Osteocyte (in vitro differentiated cells): Measurements from ENCODE around the gene UPF2. TPM values are rescaled to one million over a fixed set of nuclear protein-coding genes. Genes with fewer than 3 reads are reported as not detected.

Source experiments
- DNase-seq: peaks from one replicate; pipeline ENCODE4 v3.0.0; 2021; ENCODE audit warnings: mixed read lengths; ENCODE audit not compliant: unreplicated experiment; ENCODE audit errors: extremely low spot score
- H3K27ac Mint-ChIP-seq: one replicate; pipeline ENCODE4 v1.8.0; 2021; ENCODE audit warnings: mild to moderate bottlenecking, mixed read lengths; ENCODE audit not compliant: unreplicated experiment
- H3K27me3 Mint-ChIP-seq: one replicate; pipeline ENCODE4 v1.8.0; 2021; ENCODE audit warnings: mixed read lengths; ENCODE audit not compliant: unreplicated experiment
- H3K36me3 Mint-ChIP-seq: one replicate; pipeline ENCODE4 v1.8.0; 2021; ENCODE audit warnings: mixed read lengths; ENCODE audit not compliant: unreplicated experiment
- H3K4me1 Mint-ChIP-seq: one replicate; pipeline ENCODE4 v1.8.0; 2021; ENCODE audit warnings: mixed read lengths; ENCODE audit not compliant: unreplicated experiment
- H3K4me3 Mint-ChIP-seq: one replicate; pipeline ENCODE4 v1.8.0; 2021; ENCODE audit warnings: mild to moderate bottlenecking, moderate library complexity, mixed read lengths; ENCODE audit not compliant: unreplicated experiment
- H3K9me3 Mint-ChIP-seq: one replicate; pipeline ENCODE4 v1.8.0; 2021; ENCODE audit warnings: mixed read lengths; ENCODE audit not compliant: unreplicated experiment
- CTCF ChIP-seq: fragments of 200-600 bp; sonication (generic); IDR thresholded peaks from 2 replicates; pipeline ENCODE4 v1.5.0; 2021; ENCODE audit warnings: antibody characterized with exemption, mild to moderate bottlenecking, moderate library complexity
- total RNA-seq: library from RNA; stranded (reverse); gene quantifications from 2 replicates; pipeline ENCODE4 v1.2.1, GENCODE V29; 2021

Gene UPF2
- total RNA-seq, 1 donor from 2014 or later = 20.5 TPM

- Mint-ChIP-seq H3K4me1 (peaks cover 15% of the 10 kb centered on the region), H3K36me3 (no peaks in the 10 kb centered on the region), H3K9me3 (no peaks in the 10 kb centered on the region), H3K27ac (no peak overlapping the region), H3K27me3 (no peaks in the 10 kb centered on the region), H3K4me3 (no peak overlapping the region)
- no peak for DNase-seq
- no peak for TF ChIP-seq CTCF
Observed at GRCh38 chr10:11881030-11881476, 161.6 kb downstream of the UPF2 start.

GRCh38 chr10:11880151-11881029, 162.2 kb downstream of the UPF2 start:
- Mint-ChIP-seq H3K27ac (peak overlapping the region; percentile 84), H3K27me3 (no peaks in the 10 kb centered on the region), H3K9me3 (no peaks in the 10 kb centered on the region), H3K4me3 (no peak overlapping the region), H3K36me3 (no peaks in the 10 kb centered on the region), H3K4me1 (peaks cover 22% of the 10 kb centered on the region)
- TF ChIP-seq CTCF = no peak
- no peak for DNase-seq

- no peaks in the 10 kb centered on the region for H3K9me3 Mint-ChIP-seq
- DNase-seq = no peak
- peaks cover 31% of the 10 kb centered on the region for H3K4me1 Mint-ChIP-seq
- H3K27ac Mint-ChIP-seq = peak overlapping the region; percentile 84
- no peaks in the 10 kb centered on the region for H3K36me3 Mint-ChIP-seq
- no peak for TF ChIP-seq CTCF
- H3K27me3 Mint-ChIP-seq = no peaks in the 10 kb centered on the region
- no peak overlapping the region for H3K4me3 Mint-ChIP-seq
Observed at GRCh38 chr10:11879387-11880094, 163.1 kb downstream of the UPF2 start.

GRCh38 chr10:11878776-11879175, 163.8 kb downstream of the UPF2 start:
- H3K4me3 Mint-ChIP-seq = no peak overlapping the region
- no peaks in the 10 kb centered on the region for H3K36me3 Mint-ChIP-seq
- no peak overlapping the region for H3K27ac Mint-ChIP-seq
- H3K4me1 Mint-ChIP-seq = peaks cover 34% of the 10 kb centered on the region
- no peak for DNase-seq
- TF ChIP-seq CTCF = no peak
- H3K27me3 Mint-ChIP-seq = no peaks in the 10 kb centered on the region
- no peaks in the 10 kb centered on the region for H3K9me3 Mint-ChIP-seq

- Mint-ChIP-seq H3K36me3 (no peaks in the 10 kb centered on the region), H3K4me3 (no peak overlapping the region), H3K27ac (no peak overlapping the region), H3K27me3 (no peaks in the 10 kb centered on the region), H3K4me1 (peaks cover 34% of the 10 kb centered on the region), H3K9me3 (no peaks in the 10 kb centered on the region)
- no peak for DNase-seq
- TF ChIP-seq CTCF = no peak
Observed at GRCh38 chr10:11877591-11877905, 165.1 kb downstream of the UPF2 start.
